Stimulated activated CD4-positive, alpha-beta T cell treated with anti-CD3 and anti-CD28 coated beads, Interleukin-12 subunit alpha, Interleukin-12 subunit beta, amount 100 ng/mL, for 24 hours (primary cell): ENCODE results near the gene SERPINB2.
"Not testable (repeated sequence)": the region's sequence is repeated elsewhere in the genome, so short reads cannot be mapped to it uniquely, and the experiment has no call there.

Experiments used
- DNase-seq, 2 experiments: peaks; one replicate each; pipeline ENCODE4 v3.0.0-alpha.2; 2020; ENCODE audit warnings: low read depth in 2 of 2

Gene SERPINB2

GRCh38 chr18:63936156-63936931, 48.8 kb downstream of the SERPINB2 start:
- peak; percentile 36 to 63 for DNase-seq

GRCh38 chr18:63936932-63937393, 49.5 kb downstream of the SERPINB2 start:
- DNase-seq, result no peak

GRCh38 chr18:63940008-63940407, 52.5 kb downstream of the SERPINB2 start:
- DNase-seq, result no peak

- DNase-seq, result not testable (repeated sequence)
Observed at GRCh38 chr18:63940543-63941050, 53.1 kb downstream of the SERPINB2 start.

- no peak for DNase-seq
Observed at GRCh38 chr18:63947051-63947790, 59.7 kb downstream of the SERPINB2 start.

- peak; percentile 26 to 64 for DNase-seq
Observed at GRCh38 chr18:63949068-63949737, 61.7 kb downstream of the SERPINB2 start, which contains the start of gene HMSD. Gene HMSD, plus strand, starts transcription at chr18:63949301. Its CDS starts 4,155 bp downstream, at chr18:63953456.

- no peak for DNase-seq
Observed at GRCh38 chr18:63951302-63951705, 63.8 kb downstream of the SERPINB2 start.
